H1 (cell line): ENCODE results near the gene DLG5. TPM values are rescaled to one million over a fixed set of nuclear protein-coding genes. Genes with fewer than 3 reads are reported as not detected.

Experiments used
- NANOG ChIP-seq: IDR thresholded peaks from 2 replicates; pipeline ENCODE4 v1.6.1; 2011; ENCODE audit warnings: low read length, low read depth, mild to moderate bottlenecking, inconsistent platforms; ENCODE audit not compliant: insufficient read depth, poor library complexity, severe bottlenecking
- polyA plus RNA-seq, 7 experiments: library from polyadenylated mRNA; depleted of rRNA in 3 of 7; stranded (reverse) in 5 of 7; unstranded in 2 of 7; fragments of >200 nt in 5 of 7; fragments of 200-250 nt in 2 of 7; gene quantifications; 1 replicate in 5 of 7; 2 replicates in 1 of 7; 4 replicates in 1 of 7; pipeline versions ENCODE4 v1.2.1 to v1.2.3, GENCODE V29; 2011 to 2013; ENCODE audit warnings: missing spikeins in 2 of 7, mixed read lengths in 2 of 7
- total RNA-seq: library from RNA; stranded (reverse); fragmentation: NEBNext Ultra II Directional; extraction: Animal tissue kit (Norgen Biotek cat#: 25700); gene quantifications from 2 replicates; pipeline ENCODE4 v1.2.1, GENCODE V29; 2021

The DLG5 gene
- total and polyA plus RNA-seq, 2 of the 8 experiments (the other 6 are each of a cell fraction or from before 2014, with no cell fraction given), result 15.6 to 71.4 TPM

GRCh38 chr10:77940627-77941026 lies 14.1 kb upstream of the DLG5 start (continued):
- no peak for TF ChIP-seq NANOG
